Neuron (in vitro differentiated cells): ENCODE results near the gene DLGAP1.
A peak's percentile ranks its signal among the peaks of the same experiment; 100 is the strongest.

Experiments used
- H2AFZ ChIP-seq: one replicate; pipeline ENCODE4 v1.6.1; 2013; ENCODE audit warnings: low read depth, mild to moderate bottlenecking, inconsistent platforms, low read length, moderate library complexity
- H3K27me3 ChIP-seq: one replicate; pipeline ENCODE4 v1.6.1; 2013; ENCODE audit warnings: low read length; ENCODE audit not compliant: insufficient read depth
- H3K36me3 ChIP-seq: one replicate; pipeline ENCODE4 v1.6.1; 2013; ENCODE audit warnings: low read length; ENCODE audit not compliant: insufficient read depth
- H3K4me1 ChIP-seq: one replicate; pipeline ENCODE4 v1.6.1; 2013; ENCODE audit warnings: low read length; ENCODE audit not compliant: insufficient read depth
- H3K4me3 ChIP-seq: 2 replicates; pipeline ENCODE4 v1.5.1; 2013; ENCODE audit warnings: mild to moderate bottlenecking, low read length, moderate library complexity
- H3K9me3 ChIP-seq: one replicate; pipeline ENCODE4 v1.6.1; 2013; ENCODE audit warnings: low read length

DLGAP1 gene

DNA sequence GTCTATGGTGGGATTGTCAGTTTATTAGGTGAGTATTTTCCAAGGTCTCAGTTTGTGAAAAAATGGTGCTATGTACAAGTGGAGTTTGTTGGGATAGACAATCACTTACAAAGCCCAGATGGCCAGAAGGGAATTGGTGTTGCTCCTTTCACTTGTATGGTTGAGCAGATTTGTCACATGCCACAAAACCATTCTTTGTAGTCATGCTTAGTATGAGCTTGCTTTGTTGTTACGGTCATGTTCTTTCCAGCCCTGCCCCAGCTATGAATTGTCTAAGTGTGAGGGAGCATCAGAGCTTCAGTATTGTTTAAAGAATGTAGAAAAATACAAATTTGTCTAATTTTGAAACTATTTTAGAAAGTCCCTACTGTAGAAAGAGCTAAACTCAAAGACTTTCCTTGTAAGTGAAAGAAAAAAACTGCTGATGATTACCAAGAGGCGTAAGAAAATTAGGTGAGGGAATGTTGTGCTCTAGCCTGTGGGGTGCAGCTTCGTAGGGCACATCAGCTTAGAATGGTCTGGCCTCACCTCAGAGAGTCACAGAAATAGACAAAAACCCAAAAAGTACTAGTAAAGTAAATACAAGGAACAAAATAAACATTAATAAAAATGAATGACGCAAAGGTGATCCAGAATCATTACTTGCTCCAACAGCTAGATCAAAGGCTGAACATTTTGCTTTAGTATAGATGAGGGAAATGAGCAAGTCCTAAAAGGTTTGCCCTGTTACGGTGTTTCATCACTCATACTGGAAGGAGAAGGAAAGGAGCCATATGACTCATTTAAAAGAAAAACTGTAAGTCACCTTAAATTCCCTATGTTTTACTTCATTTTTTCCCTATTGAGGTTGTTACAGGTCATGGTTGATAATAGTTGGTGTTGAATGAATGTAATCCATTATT is 995.9 kb downstream of the DLGAP1 start:
- peaks cover 37% of the 10 kb centered on the region for H3K36me3 ChIP-seq
- peaks cover 25% of the 10 kb centered on the region for H3K4me1 ChIP-seq
- no peak overlapping the region for H2AFZ ChIP-seq
- H3K27me3 ChIP-seq = no peaks in the 10 kb centered on the region
- H3K9me3 ChIP-seq = peaks cover 3% of the 10 kb centered on the region
- H3K4me3 ChIP-seq = no peak overlapping the region

DNA sequence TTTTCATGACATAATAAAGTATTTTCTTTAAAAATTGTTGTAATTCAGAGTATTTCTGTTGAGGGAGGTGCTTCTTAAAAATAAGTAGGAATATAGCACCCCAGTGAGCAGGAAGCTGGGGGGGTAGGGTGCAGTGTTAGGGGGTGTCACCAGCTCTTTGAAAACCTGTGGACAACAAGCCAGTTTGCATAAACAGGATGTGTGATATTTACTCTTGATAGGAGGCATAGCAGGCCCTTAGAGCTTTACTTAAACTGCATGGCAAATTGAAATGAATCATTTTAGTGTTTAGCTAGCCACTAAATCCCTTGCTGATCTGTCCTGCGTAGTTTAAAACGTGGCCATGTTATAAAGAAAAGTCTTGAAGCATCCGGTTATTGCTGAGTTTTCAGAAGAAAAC is 996.7 kb downstream of the DLGAP1 start:
- H3K27me3 ChIP-seq = no peaks in the 10 kb centered on the region
- peaks cover 33% of the 10 kb centered on the region for H3K4me1 ChIP-seq
- H3K9me3 ChIP-seq = peaks cover 3% of the 10 kb centered on the region
- no peak overlapping the region for H2AFZ ChIP-seq
- H3K4me3 ChIP-seq = no peak overlapping the region
- peaks cover 37% of the 10 kb centered on the region for H3K36me3 ChIP-seq

DNA sequence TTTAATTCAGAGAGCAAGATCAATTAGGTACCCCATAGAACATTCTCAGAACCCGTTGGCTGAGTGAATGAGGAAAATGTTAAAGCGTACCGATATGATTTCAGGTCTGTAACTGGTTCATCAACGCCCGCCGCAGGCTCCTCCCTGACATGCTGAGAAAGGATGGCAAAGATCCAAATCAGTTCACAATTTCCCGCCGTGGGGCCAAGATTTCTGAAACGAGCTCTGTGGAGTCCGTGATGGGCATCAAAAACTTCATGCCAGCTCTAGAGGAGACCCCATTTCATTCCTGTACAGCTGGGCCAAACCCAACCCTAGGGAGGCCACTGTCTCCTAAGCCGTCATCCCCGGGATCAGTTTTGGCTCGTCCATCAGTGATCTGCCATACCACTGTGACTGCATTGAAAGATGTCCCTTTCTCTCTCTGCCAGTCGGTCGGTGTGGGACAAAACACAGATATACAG is 997.8 kb downstream of the DLGAP1 start:
- Histone ChIP-seq H3K27me3 (no peaks in the 10 kb centered on the region), H3K9me3 (peaks cover 3% of the 10 kb centered on the region), H3K4me1 (peaks cover 33% of the 10 kb centered on the region), H3K4me3 (no peak overlapping the region), H3K36me3 (peaks cover 37% of the 10 kb centered on the region), H2AFZ (no peak overlapping the region)

DNA sequence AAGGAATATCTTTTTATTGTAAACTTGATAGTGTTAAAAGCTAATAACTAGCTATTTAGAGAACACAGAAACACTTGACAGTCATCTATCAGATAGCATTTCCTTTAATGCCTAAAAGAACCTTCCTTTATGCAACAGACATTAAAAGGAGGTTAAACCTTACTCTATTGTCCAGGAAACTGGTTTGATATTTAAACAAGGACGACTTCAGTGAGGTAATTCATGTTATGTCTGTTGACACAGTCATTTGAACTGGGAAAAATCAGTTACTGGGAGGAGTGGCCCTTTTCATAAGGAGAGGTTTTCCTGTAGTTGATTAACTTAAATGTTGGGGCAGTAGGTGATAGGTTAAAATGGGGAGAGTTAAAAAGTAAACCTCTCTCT is 998.4 kb downstream of the DLGAP1 start:
- Histone ChIP-seq H3K9me3 (peaks cover 3% of the 10 kb centered on the region), H2AFZ (no peak overlapping the region), H3K27me3 (no peaks in the 10 kb centered on the region), H3K4me3 (no peak overlapping the region), H3K36me3 (peaks cover 35% of the 10 kb centered on the region), H3K4me1 (peaks cover 33% of the 10 kb centered on the region)

DNA sequence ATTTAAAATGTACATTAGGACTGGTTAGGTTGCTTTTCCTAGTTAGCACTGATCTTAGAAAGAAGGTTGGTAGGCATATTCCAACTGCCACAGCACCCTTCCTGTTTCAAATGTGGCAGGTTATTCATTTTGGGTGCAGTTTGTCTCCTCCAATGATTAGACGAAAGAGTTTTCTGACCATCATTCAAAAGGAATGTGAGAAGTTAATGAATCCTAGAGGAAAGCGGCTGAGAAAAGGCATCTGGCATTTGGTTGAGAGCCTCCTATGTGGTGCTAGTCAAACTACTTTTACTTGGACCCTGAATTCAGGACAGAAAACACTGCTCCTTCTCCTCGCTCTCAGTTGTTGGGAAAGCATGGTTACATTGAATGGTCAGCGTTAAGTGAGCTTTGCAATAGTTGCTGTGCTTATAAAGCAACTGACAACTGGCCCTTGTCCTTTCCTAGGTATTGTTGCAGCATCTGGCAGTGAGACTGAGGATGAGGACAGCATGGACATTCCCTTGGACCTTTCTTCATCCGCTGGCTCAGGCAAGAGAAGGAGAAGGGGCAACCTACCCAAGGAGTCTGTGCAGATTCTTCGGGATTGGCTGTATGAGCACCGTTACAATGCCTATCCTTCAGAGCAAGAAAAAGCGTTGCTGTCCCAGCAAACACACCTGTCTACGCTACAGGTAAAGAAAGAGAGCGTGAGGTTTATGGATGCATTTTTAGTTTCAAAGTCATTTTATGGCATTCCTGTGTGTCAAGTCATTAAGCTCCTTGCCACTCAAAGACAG is 999.0 kb downstream of the DLGAP1 start:
- Histone ChIP-seq H3K27me3 (no peaks in the 10 kb centered on the region), H3K36me3 (peaks cover 35% of the 10 kb centered on the region), H2AFZ (no peak overlapping the region), H3K9me3 (peaks cover 3% of the 10 kb centered on the region), H3K4me1 (peaks cover 33% of the 10 kb centered on the region), H3K4me3 (no peak overlapping the region)

DNA sequence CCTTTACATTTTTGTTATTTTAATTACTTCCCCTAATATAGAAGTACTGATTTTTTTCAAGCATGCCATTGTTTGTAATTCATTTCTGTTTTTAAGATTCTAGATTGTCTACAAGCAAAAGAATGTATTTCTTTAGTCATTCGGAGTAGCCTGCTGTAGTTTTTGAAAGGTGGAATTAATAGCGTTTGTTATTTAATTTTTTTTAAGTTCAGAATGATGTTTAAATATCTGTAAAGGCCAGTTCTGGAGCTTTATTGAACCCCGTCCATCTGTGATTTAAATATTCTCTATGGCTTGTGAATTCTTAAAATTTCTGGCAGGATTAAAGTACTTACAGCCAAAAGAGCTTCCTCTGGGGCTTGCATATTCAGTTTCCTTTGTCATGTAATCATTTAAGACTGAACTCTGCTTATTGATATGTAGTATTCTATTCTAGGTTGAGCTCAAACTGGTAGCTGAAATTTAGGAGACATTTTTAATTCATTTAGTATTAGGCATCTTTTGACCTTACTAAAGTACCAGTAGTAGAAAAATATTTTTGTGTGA is 999.9 kb downstream of the DLGAP1 start:
- Histone ChIP-seq H3K4me1 (peaks cover 33% of the 10 kb centered on the region), H3K9me3 (peaks cover 3% of the 10 kb centered on the region), H3K4me3 (peak overlapping the region; percentile 66), H3K27me3 (no peaks in the 10 kb centered on the region), H2AFZ (no peak overlapping the region), H3K36me3 (peaks cover 35% of the 10 kb centered on the region)

DNA sequence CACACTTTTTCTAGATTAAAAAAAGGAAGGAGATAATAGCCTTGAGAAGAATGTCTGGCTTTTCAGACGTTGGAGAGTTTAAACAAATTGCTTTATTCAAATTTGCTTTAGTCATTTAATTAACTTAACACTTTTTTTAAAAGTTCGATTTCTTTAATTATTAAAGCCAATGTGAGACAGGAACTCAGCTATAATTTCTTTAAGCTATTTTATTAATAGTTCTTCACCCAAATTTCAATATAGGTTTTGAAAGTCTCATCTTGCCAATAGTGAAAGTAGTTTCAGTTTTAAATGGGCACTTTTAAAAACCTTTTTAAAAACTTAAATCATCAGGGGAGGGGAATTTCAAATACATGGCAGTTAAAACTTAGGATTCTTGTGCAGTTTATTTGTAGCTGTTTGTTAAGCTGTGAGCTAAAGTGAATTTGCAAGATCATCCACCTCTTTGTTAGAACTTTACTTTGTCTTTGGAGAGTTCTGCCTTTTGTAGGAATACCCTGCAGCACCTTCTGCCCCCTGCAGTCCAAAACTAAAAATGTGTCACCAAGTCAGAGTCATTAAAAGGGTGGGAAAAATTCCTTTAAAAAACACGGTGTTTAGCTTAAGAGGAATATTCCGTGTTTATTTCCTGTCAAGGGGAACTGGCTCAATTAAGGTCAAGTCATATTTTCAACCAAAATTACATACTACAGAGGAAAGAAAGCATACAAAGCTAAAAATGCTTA is 1000.6 kb downstream of the DLGAP1 start:
- no peaks in the 10 kb centered on the region for H3K27me3 ChIP-seq
- H3K36me3 ChIP-seq = peaks cover 33% of the 10 kb centered on the region
- peaks cover 33% of the 10 kb centered on the region for H3K4me1 ChIP-seq
- peaks cover 2% of the 10 kb centered on the region for H3K9me3 ChIP-seq
- peak overlapping the region; percentile 66 for H3K4me3 ChIP-seq
- no peak overlapping the region for H2AFZ ChIP-seq

DNA sequence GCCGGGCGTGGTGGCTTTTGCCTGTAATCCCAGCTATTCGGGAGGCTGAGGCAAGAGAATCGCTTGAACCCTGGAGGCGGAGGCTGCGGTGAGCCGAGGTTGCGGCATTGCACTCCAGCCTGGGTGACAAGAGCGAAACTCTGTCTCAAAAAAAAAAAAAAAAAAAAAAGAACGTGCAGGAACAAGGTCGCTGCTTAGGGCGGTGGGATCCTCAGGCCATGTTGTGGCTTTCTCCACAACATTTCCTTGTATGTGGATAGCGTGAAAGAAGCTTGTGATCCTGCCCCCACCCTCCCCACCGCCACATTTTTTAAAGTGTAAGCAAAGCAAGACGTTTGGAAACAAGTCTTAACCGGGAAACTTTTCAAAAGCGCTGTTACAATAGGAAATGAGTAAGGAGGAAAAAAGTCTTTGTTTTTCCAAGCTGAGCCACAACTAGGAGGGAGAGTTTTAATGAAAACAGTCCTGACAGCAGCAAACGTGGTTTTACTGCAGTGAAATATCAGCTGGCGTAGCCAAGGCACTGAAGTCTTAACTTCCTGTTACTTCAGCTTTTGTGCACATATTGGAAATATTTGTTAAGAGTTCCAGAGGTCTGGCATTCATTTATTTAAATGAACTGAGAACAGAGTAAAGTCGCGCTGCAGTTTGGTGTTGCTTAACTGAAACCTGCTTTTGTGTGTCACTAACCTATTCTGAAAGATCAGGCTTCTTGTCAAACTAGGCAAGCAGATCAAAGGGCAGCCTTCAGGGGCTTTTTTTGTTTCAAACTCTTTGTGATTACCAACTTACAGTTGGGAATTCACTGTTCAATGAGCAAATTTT is 1001.4 kb downstream of the DLGAP1 start:
- H3K36me3 ChIP-seq = peaks cover 26% of the 10 kb centered on the region
- H3K4me1 ChIP-seq = peaks cover 33% of the 10 kb centered on the region
- H2AFZ ChIP-seq = no peak overlapping the region
- no peaks in the 10 kb centered on the region for H3K9me3 ChIP-seq
- H3K27me3 ChIP-seq = no peaks in the 10 kb centered on the region
- H3K4me3 ChIP-seq = peak overlapping the region; percentile 66

DNA sequence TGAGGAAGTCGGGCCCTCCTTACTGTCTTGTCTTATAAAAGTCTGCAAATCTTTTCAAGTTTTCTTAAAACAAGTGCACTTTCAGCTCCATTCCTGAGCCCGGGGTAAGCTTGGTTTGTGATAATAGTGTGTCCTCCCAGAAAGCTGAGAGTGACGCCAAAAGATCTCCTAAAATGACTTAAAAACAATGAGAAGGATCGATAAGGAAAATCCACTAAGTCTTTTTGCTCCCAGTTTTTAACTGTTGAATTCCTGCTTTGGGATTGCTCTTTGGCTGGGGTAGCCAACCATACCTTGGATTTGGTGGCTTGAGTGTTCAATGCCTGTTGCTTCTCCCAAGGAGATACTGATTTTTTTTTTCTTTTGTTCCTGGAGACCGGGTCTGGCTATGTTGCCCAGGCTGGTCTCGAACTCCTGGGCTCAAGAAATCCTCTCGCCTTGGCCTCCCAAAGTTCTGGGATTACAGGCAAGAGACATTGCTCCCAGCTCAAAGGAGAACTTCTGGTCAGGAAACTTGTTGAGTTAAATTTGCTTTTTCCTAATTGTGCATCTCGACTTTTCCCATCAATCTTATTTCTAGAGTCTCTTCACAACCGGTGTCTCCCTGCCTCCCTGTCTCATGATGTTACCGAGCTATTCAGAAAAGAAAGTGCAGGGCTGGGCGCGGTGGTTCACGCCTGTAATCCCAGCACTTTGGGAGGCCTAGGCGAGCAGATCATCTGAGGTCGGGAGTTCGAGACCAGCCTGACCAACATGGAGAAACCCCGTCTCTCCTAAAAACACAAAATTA is 1002.2 kb downstream of the DLGAP1 start:
- no peaks in the 10 kb centered on the region for H3K27me3 ChIP-seq
- peaks cover 18% of the 10 kb centered on the region for H3K36me3 ChIP-seq
- peaks cover 35% of the 10 kb centered on the region for H3K4me1 ChIP-seq
- no peak overlapping the region for H2AFZ ChIP-seq
- H3K4me3 ChIP-seq = peak overlapping the region; percentile 66
- H3K9me3 ChIP-seq = no peaks in the 10 kb centered on the region

DNA sequence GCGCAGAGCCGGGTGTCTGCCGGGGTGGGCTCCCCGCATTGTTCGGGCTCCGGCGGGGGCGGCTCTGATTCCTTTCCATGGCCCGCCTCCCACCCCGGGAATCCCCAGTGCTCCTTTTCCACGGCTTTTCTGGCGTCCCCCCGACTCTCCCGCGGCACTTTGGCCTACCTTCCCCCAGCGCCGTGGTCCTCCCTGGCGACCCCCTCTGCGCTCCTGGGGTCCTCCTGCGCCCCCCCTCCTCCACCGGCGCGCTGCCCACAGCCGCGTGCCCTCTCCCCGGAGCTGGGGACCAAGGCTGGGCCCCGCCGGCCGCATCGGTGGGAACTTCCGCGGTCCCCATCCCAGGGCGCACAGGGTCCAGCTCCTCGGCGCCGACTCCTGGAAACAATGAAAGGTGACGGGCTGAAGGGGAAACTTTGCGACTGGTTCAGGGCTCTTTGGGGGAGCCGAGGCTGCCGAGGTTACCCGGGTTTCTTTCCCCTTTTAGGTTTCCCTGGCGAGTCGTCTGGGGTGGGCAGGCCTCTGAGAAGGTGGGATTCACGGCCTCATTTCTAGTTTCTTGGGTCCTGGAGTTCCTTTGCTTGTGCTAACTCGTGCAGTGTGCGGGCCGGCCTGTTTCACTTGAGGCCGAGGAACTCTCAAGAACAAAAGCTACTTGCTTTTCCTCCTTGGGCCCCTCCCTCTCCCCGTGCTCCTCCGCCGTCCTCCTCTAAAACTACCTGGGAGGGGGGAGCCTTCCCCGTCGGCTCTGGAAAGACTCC is 1002.9 kb downstream of the DLGAP1 start:
- peaks cover 36% of the 10 kb centered on the region for H3K4me1 ChIP-seq
- H3K4me3 ChIP-seq = peak overlapping the region; percentile 66
- no peaks in the 10 kb centered on the region for H3K27me3 ChIP-seq
- H2AFZ ChIP-seq = peak overlapping the region; percentile 2
- peaks cover 11% of the 10 kb centered on the region for H3K36me3 ChIP-seq
- no peaks in the 10 kb centered on the region for H3K9me3 ChIP-seq
